ENCODE data around the gene FBXO15.
A peak's percentile ranks its signal among the peaks of the same experiment; 100 is the strongest.

- peak; percentile 99 for TF ChIP-seq CTCF (IDR thresholded peaks at IDR 0.05; ENCODE audit: low read depth, low read length)
- no peak for TF ChIP-seq EZH2phosphoT487 (IDR thresholded peaks at IDR 0.05; ENCODE audit: low read depth)
Observed at GRCh38 chr18:74196220-74197119, 48.8 kb upstream of the FBXO15 start.
